ENCODE data around the gene DENND4A. TPM values are rescaled to one million over a fixed set of nuclear protein-coding genes. Genes with fewer than 3 reads are reported as not detected.
"Not testable (repeated sequence)": the region's sequence is repeated elsewhere in the genome, so short reads cannot be mapped to it uniquely, and the experiment has no call there.

Gene DENND4A
- polyA plus RNA-seq, 1 experiment = 5.1 TPM

GRCh38 chr15:65812467-65812866 lies 20.4 kb upstream of the DENND4A start:
- DNase-seq (ENCODE audit: low read depth) = no peak
- POLR2A ChIA-PET = no interaction called here
- TF ChIP-seq CTCF (IDR thresholded peaks at IDR 0.05; ENCODE audit: insufficient read depth, low read depth, low read length) = no peak
- H3K27me3 ChIP-seq (ENCODE audit: control insufficient read depth, insufficient read depth, low read length) = no peaks in the 10 kb centered on the region
- CTCF ChIA-PET = interaction anchor here (1.6 to 1.8 kb wide), 2 partner anchors 11 to 14 kb away, joined by 4 to 9 read pairs; no protein-coding TSS in a partner anchor
- H3K4me3 ChIP-seq (ENCODE audit: low read depth, low read length) = no peak overlapping the region
- H3K36me3 ChIP-seq (ENCODE audit: control insufficient read depth, insufficient read depth, low read length) = no peaks in the 10 kb centered on the region

- Histone ChIP-seq H3K27me3 (ENCODE audit: control insufficient read depth, insufficient read depth, low read length) (no peaks in the 10 kb centered on the region), H3K36me3 (ENCODE audit: control insufficient read depth, insufficient read depth, low read length) (no peaks in the 10 kb centered on the region), H3K4me3 (ENCODE audit: low read depth, low read length) (no peak overlapping the region)
- DNase-seq (ENCODE audit: low read depth) = no peak
- CTCF ChIA-PET = no interaction called here
- no peak for TF ChIP-seq CTCF (IDR thresholded peaks at IDR 0.05; ENCODE audit: insufficient read depth, low read depth, low read length)
- POLR2A ChIA-PET = no interaction called here
Measured at GRCh38 chr15:65811835-65812234, 19.7 kb upstream of the DENND4A start.

GRCh38 chr15:65811011-65811733 lies 19.1 kb upstream of the DENND4A start:
- H3K4me3 ChIP-seq (ENCODE audit: low read depth, low read length) = not testable (repeated sequence)

GRCh38 chr15:65806397-65806796 lies 14.3 kb upstream of the DENND4A start:
- ChIA-PET CTCF (interaction anchor here (0.6 to 2.3 kb wide), 4 partner anchors 18 to 692 kb away, joined by 3 to 6 read pairs (median 3); no protein-coding TSS in a partner anchor), POLR2A (no interaction called here)
- Histone ChIP-seq H3K36me3 (ENCODE audit: control insufficient read depth, insufficient read depth, low read length) (no peaks in the 10 kb centered on the region), H3K27me3 (ENCODE audit: control insufficient read depth, insufficient read depth, low read length) (no peaks in the 10 kb centered on the region), H3K4me3 (ENCODE audit: low read depth, low read length) (no peak overlapping the region)
- DNase-seq (ENCODE audit: low read depth) = no peak
- no peak for TF ChIP-seq CTCF (IDR thresholded peaks at IDR 0.05; ENCODE audit: insufficient read depth, low read depth, low read length)

More at GRCh38 chr15:65811011-65811733, 19.1 kb upstream of the DENND4A start:
- POLR2A ChIA-PET; H3K36me3 ChIP-seq (ENCODE audit: control insufficient read depth, insufficient read depth, low read length); H3K27me3 ChIP-seq (ENCODE audit: control insufficient read depth, insufficient read depth, low read length); DNase-seq (ENCODE audit: low read depth): not testable (repeated sequence)
- CTCF ChIA-PET = interaction anchor here (0.6 kb wide), 1 partner anchor 71 kb away, joined by 4 read pairs; no protein-coding TSS in a partner anchor

GRCh38 chr15:65805019-65805745 lies 13.1 kb upstream of the DENND4A start:
- H3K36me3 ChIP-seq (ENCODE audit: control insufficient read depth, insufficient read depth, low read length) = no peaks in the 10 kb centered on the region
- ChIA-PET POLR2A (no interaction called here), CTCF (interaction anchor here (1.0 to 1.5 kb wide), 2 partner anchors 19 to 41 kb away, joined by 3 to 4 read pairs; no protein-coding TSS in a partner anchor)
- DNase-seq (ENCODE audit: low read depth) = no peak
- no peak for TF ChIP-seq CTCF (IDR thresholded peaks at IDR 0.05; ENCODE audit: insufficient read depth, low read depth, low read length)
- H3K4me3 ChIP-seq (ENCODE audit: low read depth, low read length) = no peak overlapping the region
- H3K27me3 ChIP-seq (ENCODE audit: control insufficient read depth, insufficient read depth, low read length) = no peaks in the 10 kb centered on the region

All from BJ (cell line).